AG09309 (cell line): ENCODE data around the gene CDK14.
A peak's percentile ranks its signal among the peaks of the same experiment; 100 is the strongest.

ENCODE experiments used
- DNase-seq: peaks from one replicate; pipeline ENCODE4 v3.0.0-alpha.2; 2010; ENCODE audit warnings: low read depth
- H3K4me3 ChIP-seq: 2 replicates; pipeline ENCODE4 v1.5.1; 2011; ENCODE audit warnings: mild to moderate bottlenecking, low read depth, low read length, moderate library complexity; ENCODE audit not compliant: control insufficient read depth
- TF ChIP-seq, protein P1 (sequence below): IDR thresholded peaks from 2 replicates; pipeline ENCODE4 v1.5.1; 2011; ENCODE audit warnings: mild to moderate bottlenecking, low read depth, low read length, inconsistent platforms; ENCODE audit not compliant: insufficient read depth, control insufficient read depth; ENCODE audit errors: missing control alignments

CDK14 gene

DNA sequence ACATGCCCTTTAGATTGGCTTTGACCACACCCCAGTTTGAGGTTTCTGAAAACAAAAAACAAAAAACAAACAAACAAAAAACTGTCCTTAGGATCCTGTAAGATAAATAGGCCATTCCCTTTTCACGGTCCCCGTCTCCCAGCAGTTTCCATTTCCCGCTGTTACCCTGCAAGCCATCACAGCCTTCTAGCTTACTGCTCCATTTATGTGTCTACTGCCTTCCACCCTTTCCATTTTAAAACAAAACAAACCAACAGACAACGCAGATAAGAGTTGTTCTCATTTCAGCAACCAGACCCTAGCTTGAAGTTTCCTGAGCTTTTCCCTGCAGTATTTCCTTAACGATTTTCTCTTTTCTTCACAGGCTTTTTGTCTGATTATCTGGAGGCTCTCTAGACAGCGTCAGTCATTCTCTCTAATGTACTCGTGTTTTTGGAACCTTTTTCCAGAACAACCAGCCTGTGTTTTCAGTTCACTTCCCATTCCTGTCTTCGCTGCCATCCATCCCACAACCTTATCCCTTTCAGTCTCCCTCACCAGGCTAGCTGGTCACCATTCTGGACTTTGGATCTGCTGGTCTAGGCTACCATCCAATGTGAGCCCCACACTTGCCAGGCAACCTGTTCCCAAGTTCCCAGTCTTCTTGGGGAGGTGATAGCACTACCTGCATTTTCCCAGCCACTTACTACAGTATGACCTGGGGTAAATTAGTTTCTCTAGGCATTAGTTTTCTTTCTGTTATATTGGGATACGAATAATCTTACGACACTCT, 350.8 kb downstream of the CDK14 start:
- no peak for DNase-seq
- TF ChIP-seq, protein P1, sequence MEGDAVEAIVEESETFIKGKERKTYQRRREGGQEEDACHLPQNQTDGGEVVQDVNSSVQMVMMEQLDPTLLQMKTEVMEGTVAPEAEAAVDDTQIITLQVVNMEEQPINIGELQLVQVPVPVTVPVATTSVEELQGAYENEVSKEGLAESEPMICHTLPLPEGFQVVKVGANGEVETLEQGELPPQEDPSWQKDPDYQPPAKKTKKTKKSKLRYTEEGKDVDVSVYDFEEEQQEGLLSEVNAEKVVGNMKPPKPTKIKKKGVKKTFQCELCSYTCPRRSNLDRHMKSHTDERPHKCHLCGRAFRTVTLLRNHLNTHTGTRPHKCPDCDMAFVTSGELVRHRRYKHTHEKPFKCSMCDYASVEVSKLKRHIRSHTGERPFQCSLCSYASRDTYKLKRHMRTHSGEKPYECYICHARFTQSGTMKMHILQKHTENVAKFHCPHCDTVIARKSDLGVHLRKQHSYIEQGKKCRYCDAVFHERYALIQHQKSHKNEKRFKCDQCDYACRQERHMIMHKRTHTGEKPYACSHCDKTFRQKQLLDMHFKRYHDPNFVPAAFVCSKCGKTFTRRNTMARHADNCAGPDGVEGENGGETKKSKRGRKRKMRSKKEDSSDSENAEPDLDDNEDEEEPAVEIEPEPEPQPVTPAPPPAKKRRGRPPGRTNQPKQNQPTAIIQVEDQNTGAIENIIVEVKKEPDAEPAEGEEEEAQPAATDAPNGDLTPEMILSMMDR = no peak
- H3K4me3 ChIP-seq = no peak overlapping the region

DNA sequence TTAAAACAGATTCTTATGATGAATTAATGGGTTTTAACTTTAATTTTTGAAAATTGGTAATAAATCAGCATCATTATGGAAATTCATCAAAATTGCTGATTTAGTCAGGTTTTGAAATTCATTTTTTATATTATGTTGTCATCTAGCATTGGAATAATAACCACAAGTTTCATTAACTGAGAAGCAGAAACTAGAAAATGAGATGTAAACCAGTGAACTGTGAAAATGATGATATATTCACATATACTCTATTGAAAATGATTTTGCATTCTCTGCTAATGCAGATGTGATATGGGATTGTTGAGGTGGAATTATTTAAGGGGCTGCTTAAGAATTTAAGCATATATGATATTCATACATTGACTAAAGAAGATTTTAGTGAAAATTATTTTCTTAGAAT, 352.0 kb downstream of the CDK14 start:
- TF ChIP-seq, protein P1 = no peak
- no peak overlapping the region for H3K4me3 ChIP-seq
- DNase-seq = no peak

- TF ChIP-seq, protein P1 = no peak
These were observed 355.1 kb downstream of the CDK14 start for GRCh38 chr7:90951229-90951628.

GRCh38 chr7:90951986-90952954, 356.1 kb downstream of the CDK14 start:
- TF ChIP-seq, protein P1 = no peak
- DNase-seq = no peak
- H3K4me3 ChIP-seq = no peak overlapping the region

More at GRCh38 chr7:90951229-90951628, 355.1 kb downstream of the CDK14 start:
- DNase-seq = no peak
- no peak overlapping the region for H3K4me3 ChIP-seq

- H3K4me3 ChIP-seq = no peak overlapping the region
- TF ChIP-seq, protein P1 = no peak
- no peak for DNase-seq
These were observed 359.6 kb downstream of the CDK14 start for GRCh38 chr7:90955641-90956207.

DNA sequence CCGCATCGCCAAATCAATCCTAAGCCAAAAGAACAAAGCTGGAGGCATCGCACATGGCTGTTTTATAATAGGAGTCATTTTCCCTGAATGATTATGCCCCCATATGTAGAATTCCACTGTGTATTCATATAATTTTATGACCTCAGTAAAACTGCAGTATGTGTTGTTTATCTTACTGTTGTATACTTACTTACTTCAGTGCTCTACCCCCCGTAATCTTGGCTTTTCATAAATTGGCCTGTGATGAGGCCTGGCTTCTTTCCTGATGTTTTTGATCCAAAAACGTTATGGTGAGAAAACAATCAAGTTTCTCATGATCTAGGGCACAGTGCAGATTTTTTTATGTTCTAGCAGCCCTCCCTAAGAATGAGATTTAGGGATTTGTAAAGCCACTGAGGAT, 361.8 kb downstream of the CDK14 start:
- TF ChIP-seq, protein P1 = no peak
- peak; percentile 8 for DNase-seq
- H3K4me3 ChIP-seq = no peak overlapping the region
